GM12878 (cell line): Measurements from ENCODE around the gene SLC5A10. TPM values are rescaled to one million over a fixed set of nuclear protein-coding genes. Genes with fewer than 3 reads are reported as not detected.

Experiments used
- BCL3 ChIP-seq: IDR thresholded peaks from 2 replicates; pipeline ENCODE4 v1.6.1; 2011; ENCODE audit warnings: borderline replicate concordance, low read depth, mild to moderate bottlenecking, moderate library complexity, low read length; ENCODE audit not compliant: insufficient read depth, poor library complexity, severe bottlenecking
- ZNF592 ChIP-seq: fragments of 450-650 bp; IDR thresholded peaks from 2 replicates; pipeline ENCODE4 v1.6.1; 2017; ENCODE audit warnings: mild to moderate bottlenecking, moderate library complexity
- polyA plus RNA-seq, 11 experiments: library from polyadenylated mRNA; depleted of rRNA in 4 of 11; unstranded in 6 of 11; stranded (reverse) in 5 of 11; fragments of >200 nt; fragmentation: Nextera tagmentation in 4 of 11; fragmentation: Illumina TruSeq in 1 of 11; extraction: Ambion mirVana in 4 of 11; extraction: Trizol in 1 of 11; gene quantifications; 1 replicate in 1 of 11; 2 replicates in 10 of 11; pipeline versions ENCODE4 v1.2.1 to v1.2.3, GENCODE V29; 2011 to 2016; ENCODE audit warnings: inconsistent platforms in 2 of 11, missing spikeins in 2 of 11, low read depth in 1 of 11
- total RNA-seq, 4 experiments: library from RNA; depleted of rRNA in 3 of 4; stranded (reverse); fragments of >200 nt in 3 of 4; fragmentation: Illumina TruSeq in 1 of 4; extraction: Trizol in 1 of 4; gene quantifications; 2 replicates each; pipeline versions ENCODE4 v1.2.1 to v1.2.3, GENCODE V29; 2013 to 2021
- TF ChIP-seq, protein P1 (sequence below), 3 experiments: IDR thresholded peaks in 2 of 3; conservative IDR thresholded peaks in 1 of 3; 2 replicates each; pipeline ENCODE4 v1.5.1; 2011; ENCODE audit warnings: low read depth in 3 of 3, low read length in 3 of 3, mild to moderate bottlenecking in 3 of 3, control low read depth in 2 of 3, moderate library complexity in 2 of 3, inconsistent platforms in 1 of 3, mixed read lengths in 1 of 3; ENCODE audit not compliant: control insufficient read depth in 2 of 3, insufficient read depth in 1 of 3; ENCODE audit errors: extremely low read depth in 1 of 3

Gene SLC5A10
- total and polyA plus RNA-seq, 10 of the 15 experiments (the other 5 are each of a cell fraction or from before 2014, with no cell fraction given), result under 0.01 to 0.18 (median 0.07) TPM; not detected in 4

DNA sequence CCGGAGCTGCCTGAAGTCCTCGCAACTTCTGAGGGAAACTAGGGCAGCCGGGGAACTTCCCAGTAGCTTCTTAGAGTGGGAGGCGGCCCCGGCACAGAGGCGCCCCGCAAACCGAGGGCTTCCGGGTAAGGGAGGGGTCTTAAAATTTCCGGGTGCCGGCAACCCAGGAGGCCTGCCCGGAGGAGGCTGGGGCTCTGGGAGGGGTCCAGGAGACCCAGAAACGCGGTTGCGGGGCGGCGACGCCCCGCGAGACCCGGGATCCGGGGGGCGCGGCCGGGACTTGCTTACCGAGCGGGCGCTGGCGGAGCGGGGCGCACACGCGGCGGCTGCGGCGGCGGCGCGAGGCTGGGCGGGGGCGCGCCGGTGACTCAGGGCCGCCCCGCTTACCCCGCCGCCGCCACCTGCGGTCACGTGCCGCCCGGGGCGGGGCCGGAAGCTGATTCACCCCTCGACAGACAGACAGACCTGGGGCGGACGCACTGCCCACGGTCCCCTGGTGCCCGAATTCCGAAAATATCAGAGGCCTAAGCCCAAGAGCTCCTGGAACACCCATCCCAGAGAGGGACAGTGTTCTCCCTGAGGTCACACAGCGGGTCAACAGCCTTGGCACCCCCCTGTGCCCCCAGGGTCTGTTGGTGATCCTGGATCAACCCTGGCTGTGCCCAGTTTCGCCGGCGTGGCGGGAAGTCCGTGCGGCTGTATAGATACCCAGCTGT is 52.6 kb downstream of the SLC5A10 start, which contains the start of gene FAM83G (continued):
- TF ChIP-seq ZNF592 (no peak), BCL3 (no peak)
- TF ChIP-seq, protein P1, sequence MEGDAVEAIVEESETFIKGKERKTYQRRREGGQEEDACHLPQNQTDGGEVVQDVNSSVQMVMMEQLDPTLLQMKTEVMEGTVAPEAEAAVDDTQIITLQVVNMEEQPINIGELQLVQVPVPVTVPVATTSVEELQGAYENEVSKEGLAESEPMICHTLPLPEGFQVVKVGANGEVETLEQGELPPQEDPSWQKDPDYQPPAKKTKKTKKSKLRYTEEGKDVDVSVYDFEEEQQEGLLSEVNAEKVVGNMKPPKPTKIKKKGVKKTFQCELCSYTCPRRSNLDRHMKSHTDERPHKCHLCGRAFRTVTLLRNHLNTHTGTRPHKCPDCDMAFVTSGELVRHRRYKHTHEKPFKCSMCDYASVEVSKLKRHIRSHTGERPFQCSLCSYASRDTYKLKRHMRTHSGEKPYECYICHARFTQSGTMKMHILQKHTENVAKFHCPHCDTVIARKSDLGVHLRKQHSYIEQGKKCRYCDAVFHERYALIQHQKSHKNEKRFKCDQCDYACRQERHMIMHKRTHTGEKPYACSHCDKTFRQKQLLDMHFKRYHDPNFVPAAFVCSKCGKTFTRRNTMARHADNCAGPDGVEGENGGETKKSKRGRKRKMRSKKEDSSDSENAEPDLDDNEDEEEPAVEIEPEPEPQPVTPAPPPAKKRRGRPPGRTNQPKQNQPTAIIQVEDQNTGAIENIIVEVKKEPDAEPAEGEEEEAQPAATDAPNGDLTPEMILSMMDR (IDR thresholded peaks at IDR 0.05 in 2 of 3, conservative IDR thresholded peaks at IDR 0.05 in 1 of 3; ENCODE audit: control insufficient read depth in 2 of 3, extremely low read depth in 1 of 3, insufficient read depth in 1 of 3, low read depth in 3 of 3, low read length in 3 of 3), result no peak
- TF ChIP-seq, all 136 proteins: peak for 31
